ENCODE measurements around the gene CSF2RB.

The CSF2RB gene

DNA sequence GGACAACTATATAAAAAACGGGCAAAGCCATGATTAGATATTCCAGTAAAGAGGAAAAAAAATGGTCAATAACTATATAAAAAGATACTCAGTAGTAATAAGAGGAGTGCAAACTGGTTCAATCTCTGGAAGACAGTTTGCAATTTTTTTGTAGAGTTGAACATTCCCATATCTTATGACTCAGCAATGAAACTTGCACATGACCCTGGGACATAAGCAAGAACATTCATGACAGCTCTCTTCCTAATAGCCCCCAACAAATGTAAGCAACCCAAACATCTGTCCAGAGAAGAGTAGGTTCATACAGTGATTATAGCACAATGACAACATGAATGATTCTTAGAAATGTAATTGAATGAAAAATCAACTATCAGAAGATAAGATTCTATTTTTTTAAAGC is 21.8 kb upstream of the CSF2RB start:
- no peak overlapping the region for H3K4me3 ChIP-seq
- H3K27ac ChIP-seq: no peak overlapping the region
- no peak for DNase-seq (ENCODE audit: low spot score)
- TF ChIP-seq, protein P1, sequence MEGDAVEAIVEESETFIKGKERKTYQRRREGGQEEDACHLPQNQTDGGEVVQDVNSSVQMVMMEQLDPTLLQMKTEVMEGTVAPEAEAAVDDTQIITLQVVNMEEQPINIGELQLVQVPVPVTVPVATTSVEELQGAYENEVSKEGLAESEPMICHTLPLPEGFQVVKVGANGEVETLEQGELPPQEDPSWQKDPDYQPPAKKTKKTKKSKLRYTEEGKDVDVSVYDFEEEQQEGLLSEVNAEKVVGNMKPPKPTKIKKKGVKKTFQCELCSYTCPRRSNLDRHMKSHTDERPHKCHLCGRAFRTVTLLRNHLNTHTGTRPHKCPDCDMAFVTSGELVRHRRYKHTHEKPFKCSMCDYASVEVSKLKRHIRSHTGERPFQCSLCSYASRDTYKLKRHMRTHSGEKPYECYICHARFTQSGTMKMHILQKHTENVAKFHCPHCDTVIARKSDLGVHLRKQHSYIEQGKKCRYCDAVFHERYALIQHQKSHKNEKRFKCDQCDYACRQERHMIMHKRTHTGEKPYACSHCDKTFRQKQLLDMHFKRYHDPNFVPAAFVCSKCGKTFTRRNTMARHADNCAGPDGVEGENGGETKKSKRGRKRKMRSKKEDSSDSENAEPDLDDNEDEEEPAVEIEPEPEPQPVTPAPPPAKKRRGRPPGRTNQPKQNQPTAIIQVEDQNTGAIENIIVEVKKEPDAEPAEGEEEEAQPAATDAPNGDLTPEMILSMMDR (IDR thresholded peaks at IDR 0.05): no peak

DNA sequence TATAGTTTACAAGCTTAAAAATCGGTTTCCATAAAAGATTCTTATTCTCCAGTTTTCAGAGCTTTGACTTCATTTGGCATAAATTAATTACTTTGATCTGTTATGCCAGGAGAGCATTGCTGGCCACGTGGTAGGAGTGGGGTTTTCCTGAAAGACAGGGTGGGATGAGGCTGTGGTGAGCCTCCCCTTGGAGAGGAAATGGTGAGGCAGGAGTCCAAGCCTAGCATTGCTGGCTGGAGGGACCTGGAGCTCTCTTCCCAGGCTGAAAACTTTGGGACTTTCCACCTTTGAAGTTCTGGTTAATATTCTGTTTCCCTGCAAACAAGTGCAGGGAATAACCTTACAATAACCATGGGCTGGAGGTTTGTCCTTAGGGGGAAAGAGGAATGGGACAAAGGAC is 21.1 kb upstream of the CSF2RB start:
- TF ChIP-seq, protein P1 (IDR thresholded peaks at IDR 0.05): no peak
- Histone ChIP-seq H3K27ac (no peak overlapping the region), H3K4me3 (no peak overlapping the region)
- no peak for DNase-seq (ENCODE audit: low spot score)

DNA sequence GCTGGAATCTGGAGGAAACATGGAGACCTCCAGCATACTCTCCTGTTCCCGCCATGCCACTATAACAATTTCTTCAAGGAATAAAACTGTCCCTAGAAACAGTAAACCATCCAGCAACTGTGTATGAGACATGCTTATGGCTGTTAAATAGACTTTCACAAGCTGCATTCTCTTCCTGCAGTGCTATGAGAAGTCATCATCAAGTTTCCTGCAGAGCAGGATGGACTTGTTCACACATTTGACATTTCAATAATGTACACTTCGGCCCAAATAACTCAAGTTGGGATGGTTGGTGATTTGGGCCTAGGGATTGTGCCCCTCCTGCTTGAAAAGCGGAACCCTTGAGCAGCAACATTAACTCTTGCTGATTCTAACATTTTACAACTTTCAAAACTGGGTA is 20.2 kb upstream of the CSF2RB start:
- TF ChIP-seq, protein P1 (IDR thresholded peaks at IDR 0.05): no peak
- DNase-seq (ENCODE audit: low spot score): no peak
- H3K4me3 ChIP-seq: no peak overlapping the region
- no peak overlapping the region for H3K27ac ChIP-seq

DNA sequence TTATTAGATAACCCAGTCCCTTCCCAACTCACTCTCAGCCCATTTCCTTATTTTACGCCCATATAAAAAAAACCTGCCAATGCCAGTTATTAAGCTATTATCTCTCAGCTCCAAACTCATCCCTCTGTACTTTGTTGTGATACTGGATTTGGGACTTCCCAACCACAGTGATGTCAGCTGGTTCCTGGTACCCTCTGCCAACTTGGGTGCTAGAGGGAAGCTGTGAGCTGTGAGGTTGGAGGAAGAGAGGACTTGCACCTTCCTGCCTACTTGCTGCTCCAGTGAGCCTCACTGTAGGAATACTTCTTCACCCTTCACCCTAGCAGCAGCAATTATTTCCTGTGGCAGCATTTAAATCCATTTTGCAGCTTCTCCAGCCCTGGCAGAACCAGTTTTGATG is 19.2 kb upstream of the CSF2RB start:
- TF ChIP-seq, protein P1 (IDR thresholded peaks at IDR 0.05): no peak
- Histone ChIP-seq H3K27ac (no peak overlapping the region), H3K4me3 (no peak overlapping the region)
- DNase-seq (ENCODE audit: low spot score): no peak

DNA sequence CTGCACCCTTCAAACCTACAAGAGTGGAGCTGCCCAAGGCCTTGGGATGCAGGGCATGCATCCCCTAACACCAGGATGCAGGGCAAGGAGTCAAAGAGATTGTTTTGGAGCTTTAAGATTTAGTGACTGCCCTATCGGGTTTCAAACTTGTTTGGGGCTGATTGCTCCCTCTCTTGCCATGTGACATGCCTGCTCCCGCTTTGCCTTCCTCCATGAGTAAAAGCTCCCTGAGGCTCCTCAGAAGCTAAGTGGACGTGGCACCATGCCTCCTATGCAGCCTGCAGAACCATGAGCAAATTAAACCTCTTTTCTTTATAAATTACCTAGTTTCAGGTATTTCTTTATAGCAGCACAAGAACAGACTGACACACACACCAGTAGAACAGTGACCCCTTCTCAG is 15.8 kb upstream of the CSF2RB start:
- Histone ChIP-seq H3K4me3 (no peak overlapping the region), H3K27ac (no peak overlapping the region)
- DNase-seq (ENCODE audit: low spot score): no peak
- TF ChIP-seq, protein P1 (IDR thresholded peaks at IDR 0.05): no peak

DNA sequence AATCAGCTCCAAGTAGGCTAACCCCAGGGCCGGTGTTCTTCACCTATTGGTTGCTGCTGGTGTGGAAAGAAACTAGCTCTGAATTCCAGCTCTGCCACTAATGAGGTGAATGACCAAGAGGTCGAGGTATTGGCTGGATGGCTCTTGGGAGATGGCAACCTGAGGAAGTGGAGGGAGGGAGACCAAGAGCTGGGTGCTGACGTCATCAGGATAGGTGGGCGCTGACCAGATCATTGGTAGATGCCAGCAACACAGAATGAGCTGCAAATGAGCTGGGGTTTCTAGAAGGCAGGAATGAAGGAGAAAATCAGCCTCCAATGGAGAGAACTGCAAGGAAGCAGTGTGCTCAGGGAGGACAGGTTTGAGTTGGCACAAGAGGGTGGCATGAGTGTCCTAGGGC is 14.7 kb upstream of the CSF2RB start:
- H3K27ac ChIP-seq: no peak overlapping the region
- DNase-seq (ENCODE audit: low spot score): no peak
- H3K4me3 ChIP-seq: no peak overlapping the region
- TF ChIP-seq, protein P1 (IDR thresholded peaks at IDR 0.05): no peak

DNA sequence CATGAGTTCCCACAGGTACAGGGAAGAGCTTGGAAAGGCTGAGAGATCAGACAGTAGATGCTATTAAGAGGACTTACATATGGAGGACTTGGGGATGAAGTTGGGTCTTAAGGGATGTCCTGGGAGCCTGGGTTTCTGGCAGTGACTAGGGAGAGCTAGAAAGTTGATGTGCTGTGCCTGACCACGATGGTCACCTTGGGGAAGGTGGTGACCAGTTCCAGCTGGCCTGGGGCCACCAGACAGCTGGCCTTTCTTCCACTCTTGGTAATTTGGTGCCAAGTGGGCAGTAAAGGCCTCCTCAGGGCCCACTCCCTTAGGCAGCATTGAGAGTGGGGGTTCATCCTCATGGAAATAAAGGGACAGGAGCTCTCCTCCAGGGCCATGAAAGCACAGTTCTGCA is 13.9 kb upstream of the CSF2RB start:
- TF ChIP-seq, protein P1 (IDR thresholded peaks at IDR 0.05): no peak

More for the DNA sequence above, 13.9 kb upstream of the CSF2RB start:
- no peak for DNase-seq (ENCODE audit: low spot score)
- Histone ChIP-seq H3K4me3 (no peak overlapping the region), H3K27ac (no peak overlapping the region)
